D721Med (cell line): ENCODE data around the gene AGPS.

Source experiments
- DNase-seq: peaks from one replicate; pipeline ENCODE4 v3.0.0; 2011; ENCODE audit warnings: low spot score; ENCODE audit not compliant: insufficient read length
- FAIRE-seq: peaks from 2 replicates; lab custom pipeline; 2011; peaks lifted over from hg19 to GRCh38; lab: Jason Lieb, UNC
- CTCF ChIP-seq: IDR thresholded peaks from 2 replicates; pipeline ENCODE4 v1.5.1; 2012; ENCODE audit warnings: mild to moderate bottlenecking, control low read depth; ENCODE audit not compliant: insufficient read depth; ENCODE audit errors: missing control alignments

Gene AGPS

DNA sequence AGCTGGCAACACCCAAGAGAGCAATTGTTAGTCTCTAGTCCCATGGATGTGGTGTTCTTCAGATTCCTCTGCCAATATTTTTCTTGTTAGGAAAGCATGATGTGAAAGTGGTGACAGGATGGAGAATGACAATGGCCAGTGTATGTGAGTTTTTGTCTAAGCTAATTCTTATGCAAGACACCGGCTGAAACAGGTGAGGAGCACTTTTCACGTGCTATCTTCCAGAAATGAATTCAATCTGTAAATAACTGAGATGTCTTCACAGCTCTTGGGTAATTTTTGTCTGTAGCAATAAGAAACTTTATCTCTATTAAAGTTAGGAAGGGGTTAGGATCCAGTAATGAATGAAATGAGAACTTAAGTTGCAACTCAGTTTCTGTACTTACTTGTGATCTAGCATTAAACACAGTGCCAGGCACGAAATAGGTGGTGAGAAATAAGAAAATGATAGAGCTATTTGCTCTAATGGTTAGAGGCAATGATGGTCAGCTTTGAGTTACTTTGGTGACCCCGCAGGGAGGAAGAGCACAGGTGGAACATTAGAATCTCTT is 676 bp upstream of the AGPS start:
- DNase-seq (no peak), FAIRE-seq (no peak)
- TF ChIP-seq CTCF = no peak

GRCh38 chr2:177393203-177393755 is 706 bp downstream of the AGPS start:
- FAIRE-seq (no peak), DNase-seq (no peak)
- no peak for TF ChIP-seq CTCF

DNA sequence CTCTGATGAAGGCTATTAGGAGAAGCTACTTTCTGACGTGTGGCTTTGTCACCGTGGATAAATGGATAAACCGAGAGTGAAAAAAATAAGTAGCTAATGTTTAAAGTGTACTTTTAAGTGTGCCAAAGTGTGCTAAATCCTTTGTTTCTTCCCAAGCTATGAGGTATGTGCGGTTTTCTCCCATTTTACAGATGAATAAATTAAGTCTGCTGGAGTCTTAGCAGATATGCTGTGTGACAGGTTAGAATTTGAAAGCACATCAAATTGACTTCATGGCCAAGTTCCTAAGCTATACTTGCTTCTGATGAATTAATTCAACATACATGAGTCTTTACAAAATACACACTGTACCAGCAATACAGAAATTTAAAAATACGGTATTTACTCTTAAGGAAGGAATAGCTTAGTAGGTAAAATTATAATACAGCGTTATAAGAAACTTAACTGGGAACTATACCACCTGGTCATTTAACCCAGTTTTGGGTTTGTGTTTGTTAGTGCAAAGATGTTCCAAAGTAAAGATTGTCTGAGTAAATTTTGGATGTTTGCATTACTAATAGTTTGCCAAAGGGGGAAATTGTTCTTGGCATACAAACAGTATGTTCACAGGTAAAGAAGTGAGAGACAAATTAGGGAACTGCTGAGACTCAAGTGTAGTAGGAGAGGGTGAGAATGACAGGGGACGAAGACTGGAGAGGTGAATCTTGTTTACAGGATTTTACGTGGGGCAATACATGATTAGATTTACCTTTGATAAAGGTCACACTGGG is 1.4 kb downstream of the AGPS start:
- DNase-seq = no peak
- no peak for FAIRE-seq

GRCh38 chr2:177394594-177394973 is 2.0 kb downstream of the AGPS start:
- no peak for DNase-seq
- no peak for TF ChIP-seq CTCF
- no peak for FAIRE-seq

More for the DNA sequence above, 1.4 kb downstream of the AGPS start:
- no peak for TF ChIP-seq CTCF

DNA sequence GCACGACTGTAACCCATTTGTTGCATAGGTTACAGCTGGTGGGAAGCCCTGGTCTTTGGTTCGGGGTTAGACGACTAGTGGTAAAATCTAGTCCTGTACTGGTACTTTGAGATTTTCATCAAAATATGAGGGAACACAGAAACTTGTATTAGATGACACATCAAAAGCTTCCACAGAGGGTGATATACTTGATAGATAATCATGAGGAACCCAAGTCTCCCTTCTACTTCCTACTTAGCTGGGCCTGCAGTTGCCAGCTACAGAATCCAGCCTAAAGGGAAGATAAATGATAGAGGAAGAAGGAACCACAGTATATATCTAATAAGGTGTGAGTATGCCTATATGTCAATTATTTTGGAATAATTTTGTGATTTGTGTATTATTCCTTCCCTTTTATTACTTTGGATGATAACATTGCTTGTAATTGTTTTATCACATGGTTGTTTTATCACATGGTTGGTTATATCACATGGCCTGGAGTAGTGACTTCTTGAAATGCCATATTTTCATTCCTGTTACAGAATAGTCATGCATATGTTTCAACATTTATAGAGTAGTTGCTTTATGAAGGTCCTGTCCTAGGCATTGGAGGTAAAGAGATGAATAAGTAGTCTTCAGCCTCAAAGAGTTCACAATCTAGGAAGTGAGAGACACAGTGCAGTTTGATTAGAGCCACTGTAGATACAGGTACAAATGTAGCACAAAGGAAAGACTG is 2.9 kb downstream of the AGPS start:
- DNase-seq (no peak), FAIRE-seq (no peak)
- TF ChIP-seq CTCF = no peak

GRCh38 chr2:177396703-177397460 is 4.3 kb downstream of the AGPS start:
- no peak for TF ChIP-seq CTCF
- DNase-seq (no peak), FAIRE-seq (no peak)
